Glomerular endothelial cell (primary cell): Measurements from ENCODE around the gene TMEM108. TPM values are rescaled to one million over a fixed set of nuclear protein-coding genes. Genes with fewer than 3 reads are reported as not detected.

Source experiments
- DNase-seq: peaks from one replicate; pipeline ENCODE4 v3.0.0-alpha.2; 2011; ENCODE audit warnings: low read depth, low spot score; ENCODE audit errors: extremely low read depth
- total RNA-seq: library from RNA; depleted of rRNA; stranded (reverse); fragments of >200 nt; gene quantifications from 2 replicates; pipeline ENCODE4 v1.2.3, GENCODE V29; 2015

TMEM108 gene
- total RNA-seq, 1 donor from 2014 or later, result 0.53 TPM

- DNase-seq, result no peak
These were observed 75.9 kb downstream of the TMEM108 start for GRCh38 chr3:133113927-133114597.

- no peak for DNase-seq
These were observed 77.0 kb downstream of the TMEM108 start for GRCh38 chr3:133115176-133115575.

GRCh38 chr3:133117342-133117741 is 79.2 kb downstream of the TMEM108 start:
- no peak for DNase-seq

- DNase-seq, result no peak
These were observed 81.0 kb downstream of the TMEM108 start for GRCh38 chr3:133119176-133119575.

- no peak for DNase-seq
These were observed 83.3 kb downstream of the TMEM108 start for GRCh38 chr3:133121450-133121849.

GRCh38 chr3:133123636-133124035 is 85.4 kb downstream of the TMEM108 start:
- no peak for DNase-seq

- DNase-seq, result no peak
These were observed 86.3 kb downstream of the TMEM108 start for GRCh38 chr3:133124511-133124910.

GRCh38 chr3:133125171-133125570 is 87.0 kb downstream of the TMEM108 start:
- DNase-seq, result no peak

- DNase-seq, result no peak
These were observed 87.6 kb downstream of the TMEM108 start for GRCh38 chr3:133125802-133126201.

GRCh38 chr3:133127381-133127780 is 89.2 kb downstream of the TMEM108 start:
- DNase-seq, result no peak

GRCh38 chr3:133130168-133130567 is 92.0 kb downstream of the TMEM108 start:
- DNase-seq, result no peak

GRCh38 chr3:133135306-133135705 is 97.1 kb downstream of the TMEM108 start:
- no peak for DNase-seq

- no peak for DNase-seq
These were observed 98.2 kb downstream of the TMEM108 start for GRCh38 chr3:133136114-133137041.

GRCh38 chr3:133137042-133137996 is 99.1 kb downstream of the TMEM108 start:
- DNase-seq, result no peak

- DNase-seq, result no peak
These were observed 99.8 kb downstream of the TMEM108 start for GRCh38 chr3:133138017-133138416.

- DNase-seq, result no peak
These were observed 113.9 kb downstream of the TMEM108 start for GRCh38 chr3:133152056-133152455.

- DNase-seq, result no peak
These were observed 114.6 kb downstream of the TMEM108 start for GRCh38 chr3:133152681-133153220.

- DNase-seq, result no peak
These were observed 115.2 kb downstream of the TMEM108 start for GRCh38 chr3:133153382-133153781.

- DNase-seq, result no peak
These were observed 119.5 kb downstream of the TMEM108 start for GRCh38 chr3:133157716-133158115.

- no peak for DNase-seq
These were observed 120.5 kb downstream of the TMEM108 start for GRCh38 chr3:133158686-133159085.
